MM.1S (cell line): ENCODE data around the gene TMPRSS13.

ENCODE experiments used
- DNase-seq: peaks from one replicate; pipeline ENCODE4 v3.0.0-alpha.2; 2015
- H2AFZ ChIP-seq: fragments of 300-600 bp; sonication (generic); 2 replicates; pipeline ENCODE4 v1.6.0; 2016; ENCODE audit warnings: antibody characterized with exemption, low read length
- H3F3A ChIP-seq: fragments of 300-600 bp; sonication (generic); 2 replicates; pipeline ENCODE4 v1.6.1; 2016; ENCODE audit warnings: mild to moderate bottlenecking, antibody characterized with exemption, low read length, moderate library complexity, mixed read lengths; ENCODE audit not compliant: insufficient read depth
- H3K27ac ChIP-seq: fragments of 300-600 bp; sonication (generic); 2 replicates; pipeline ENCODE4 v1.5.1; 2016; ENCODE audit warnings: mild to moderate bottlenecking, low read length
- H3K27me3 ChIP-seq: fragments of 300-600 bp; sonication (generic); replicated peaks from 2 replicates; pipeline ENCODE4 v1.6.0; 2016; ENCODE audit warnings: low read length; ENCODE audit not compliant: insufficient read depth
- H3K36me3 ChIP-seq: fragments of 300-600 bp; sonication (generic); replicated peaks from 2 replicates; pipeline ENCODE4 v1.6.1; 2016; ENCODE audit warnings: mild to moderate bottlenecking, low read length, mixed read lengths; ENCODE audit not compliant: insufficient read depth
- H3K4me1 ChIP-seq: fragments of 300-600 bp; sonication (generic); 2 replicates; pipeline ENCODE4 v1.6.1; 2016; ENCODE audit warnings: low read length, mixed read lengths
- H3K4me2 ChIP-seq: fragments of 300-600 bp; sonication (generic); 2 replicates; pipeline ENCODE4 v1.6.0; 2016; ENCODE audit warnings: low read depth, low read length
- H3K4me3 ChIP-seq: fragments of 300-600 bp; sonication (generic); 2 replicates; pipeline ENCODE4 v1.5.1; 2016; ENCODE audit warnings: low read length, mixed read lengths
- H3K79me2 ChIP-seq: fragments of 300-600 bp; sonication (generic); 2 replicates; pipeline ENCODE4 v1.6.1; 2016; ENCODE audit warnings: mixed run types, low read length, mixed read lengths
- H3K9ac ChIP-seq: fragments of 300-600 bp; sonication (generic); 2 replicates; pipeline ENCODE4 v1.6.1; 2016; ENCODE audit warnings: low read length, mixed read lengths
- H3K9me2 ChIP-seq: fragments of 300-600 bp; sonication (generic); replicated peaks from 2 replicates; pipeline ENCODE4 v1.6.1; 2016; ENCODE audit warnings: mild to moderate bottlenecking, low read length, mixed read lengths; ENCODE audit not compliant: insufficient read depth
- H3K9me3 ChIP-seq: fragments of 300-600 bp; sonication (generic); replicated peaks from 2 replicates; pipeline ENCODE4 v1.6.1; 2016; ENCODE audit warnings: mild to moderate bottlenecking, low read length, mixed read lengths; ENCODE audit not compliant: insufficient read depth
- H4K20me1 ChIP-seq: fragments of 300-600 bp; sonication (generic); 2 replicates; pipeline ENCODE4 v1.6.1; 2016; ENCODE audit warnings: mild to moderate bottlenecking, low read length, moderate library complexity, mixed read lengths; ENCODE audit not compliant: insufficient read depth
- EZH2 ChIP-seq: fragments of 300-600 bp; sonication (generic); optimal IDR thresholded peaks from 2 replicates; pipeline ENCODE3; 2017; ENCODE audit warnings: low read depth, mild to moderate bottlenecking, antibody characterized with exemption, low read length, mixed read lengths
- EZH2phosphoT487 ChIP-seq: fragments of 300-600 bp; sonication (generic); IDR thresholded peaks from 2 replicates; pipeline ENCODE4 v1.6.1; 2018; ENCODE audit warnings: antibody characterized with exemption, low read length
- TF ChIP-seq, protein P1 (sequence below): fragments of 300-600 bp; sonication (generic); IDR thresholded peaks from 2 replicates; pipeline ENCODE4 v1.5.1; 2016; ENCODE audit warnings: antibody characterized with exemption, low read length, mixed read lengths

TMPRSS13 gene

DNA sequence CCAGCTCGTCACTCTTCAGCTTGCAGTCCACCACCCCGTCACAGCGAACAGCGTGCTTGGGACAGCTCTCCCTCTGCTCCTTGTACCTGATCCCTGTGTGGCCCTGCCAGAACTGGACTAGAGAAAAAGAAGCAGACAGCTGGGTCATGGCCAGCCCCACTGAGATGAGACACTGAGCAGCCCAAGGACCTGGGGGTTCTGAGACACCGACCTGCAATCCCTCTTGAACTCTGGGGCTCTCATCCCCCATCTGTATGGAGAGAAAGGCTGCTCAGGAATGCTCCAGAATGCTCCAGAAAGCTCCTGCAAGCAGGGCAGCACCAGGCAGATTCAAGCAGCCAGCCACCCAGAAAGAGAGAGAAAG is 14.8 kb downstream of the TMPRSS13 start:
- Histone ChIP-seq H3K4me1 (no peaks in the 10 kb centered on the region), H3F3A (no peaks in the 10 kb centered on the region), H3K9ac (no peak overlapping the region), H2AFZ (no peak overlapping the region), H3K27me3 (no peaks in the 10 kb centered on the region), H3K9me2 (no peaks in the 10 kb centered on the region), H3K9me3 (no peaks in the 10 kb centered on the region), H3K27ac (no peak overlapping the region), H3K79me2 (no peaks in the 10 kb centered on the region), H3K36me3 (no peaks in the 10 kb centered on the region), H3K4me2 (no peak overlapping the region), H3K4me3 (no peak overlapping the region), H4K20me1 (no peaks in the 10 kb centered on the region)
- TF ChIP-seq, protein P1, sequence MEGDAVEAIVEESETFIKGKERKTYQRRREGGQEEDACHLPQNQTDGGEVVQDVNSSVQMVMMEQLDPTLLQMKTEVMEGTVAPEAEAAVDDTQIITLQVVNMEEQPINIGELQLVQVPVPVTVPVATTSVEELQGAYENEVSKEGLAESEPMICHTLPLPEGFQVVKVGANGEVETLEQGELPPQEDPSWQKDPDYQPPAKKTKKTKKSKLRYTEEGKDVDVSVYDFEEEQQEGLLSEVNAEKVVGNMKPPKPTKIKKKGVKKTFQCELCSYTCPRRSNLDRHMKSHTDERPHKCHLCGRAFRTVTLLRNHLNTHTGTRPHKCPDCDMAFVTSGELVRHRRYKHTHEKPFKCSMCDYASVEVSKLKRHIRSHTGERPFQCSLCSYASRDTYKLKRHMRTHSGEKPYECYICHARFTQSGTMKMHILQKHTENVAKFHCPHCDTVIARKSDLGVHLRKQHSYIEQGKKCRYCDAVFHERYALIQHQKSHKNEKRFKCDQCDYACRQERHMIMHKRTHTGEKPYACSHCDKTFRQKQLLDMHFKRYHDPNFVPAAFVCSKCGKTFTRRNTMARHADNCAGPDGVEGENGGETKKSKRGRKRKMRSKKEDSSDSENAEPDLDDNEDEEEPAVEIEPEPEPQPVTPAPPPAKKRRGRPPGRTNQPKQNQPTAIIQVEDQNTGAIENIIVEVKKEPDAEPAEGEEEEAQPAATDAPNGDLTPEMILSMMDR = no peak
- TF ChIP-seq EZH2phosphoT487 (no peak), EZH2 (no peak)
- DNase-seq = no peak

DNA sequence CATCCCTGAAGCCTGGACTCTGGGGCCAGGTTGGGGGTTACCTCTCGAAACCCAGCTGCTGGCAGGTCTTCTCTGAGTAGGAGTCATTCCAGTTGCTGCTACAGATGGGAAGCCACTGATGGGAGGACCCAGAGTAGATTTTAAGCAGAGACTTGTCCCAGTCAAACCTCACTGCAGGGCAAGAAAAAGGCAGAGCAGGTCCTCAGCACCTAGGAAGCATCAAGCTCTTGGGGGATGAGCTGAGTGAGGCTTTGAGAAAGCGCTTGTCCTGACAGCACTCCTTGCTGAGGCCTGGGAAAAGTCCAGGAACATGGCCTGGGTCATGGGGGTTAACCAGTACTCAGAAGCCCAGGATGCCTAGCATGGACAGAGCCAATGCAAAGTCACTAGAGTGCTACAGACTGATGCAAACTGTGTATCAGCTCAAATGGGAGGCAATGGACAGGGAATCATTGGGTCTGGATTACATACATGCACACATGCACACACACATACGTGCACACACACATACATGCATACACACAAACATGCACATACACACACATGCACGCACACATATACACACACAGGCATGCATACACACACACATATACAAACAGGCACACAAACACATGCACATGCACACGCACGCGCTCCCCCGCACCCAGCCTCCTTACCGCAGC is 15.3 kb downstream of the TMPRSS13 start:
- no peak for TF ChIP-seq EZH2
- no peak for TF ChIP-seq EZH2phosphoT487
- TF ChIP-seq, protein P1 = no peak

DNA sequence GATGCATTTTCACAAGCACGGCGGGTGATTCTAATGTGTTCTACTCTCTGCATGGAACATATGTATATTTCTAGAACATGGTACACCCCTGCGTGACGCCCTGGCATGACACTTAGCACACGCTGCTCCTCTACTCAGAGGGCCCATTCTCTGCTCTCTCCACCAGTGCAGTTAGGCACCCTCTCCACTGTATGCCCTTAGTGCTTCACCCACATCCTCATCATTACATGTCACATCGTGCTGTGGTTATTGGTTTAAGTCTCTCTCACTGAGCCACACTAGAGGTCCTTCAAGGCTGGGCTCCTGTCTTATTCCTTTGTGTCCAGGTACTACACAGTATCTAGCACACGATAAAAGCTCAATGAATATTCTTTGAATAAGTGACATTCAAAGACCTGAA is 16.7 kb downstream of the TMPRSS13 start:
- H2AFZ ChIP-seq = no peak overlapping the region
- no peaks in the 10 kb centered on the region for H3K27me3 ChIP-seq
- H3F3A ChIP-seq = no peaks in the 10 kb centered on the region
- H3K27ac ChIP-seq = no peak overlapping the region
- H3K4me3 ChIP-seq = no peak overlapping the region
- H3K9me2 ChIP-seq = no peaks in the 10 kb centered on the region
- H3K79me2 ChIP-seq = no peaks in the 10 kb centered on the region
- H3K4me1 ChIP-seq = no peaks in the 10 kb centered on the region
- no peaks in the 10 kb centered on the region for H4K20me1 ChIP-seq
- DNase-seq = no peak
- no peaks in the 10 kb centered on the region for H3K9me3 ChIP-seq
- H3K9ac ChIP-seq = no peak overlapping the region
- no peak for TF ChIP-seq EZH2phosphoT487
- TF ChIP-seq EZH2 = no peak
- TF ChIP-seq, protein P1 = no peak
- H3K36me3 ChIP-seq = no peaks in the 10 kb centered on the region
- no peak overlapping the region for H3K4me2 ChIP-seq

More for the DNA sequence above, 15.3 kb downstream of the TMPRSS13 start:
- Histone ChIP-seq H3K79me2 (no peaks in the 10 kb centered on the region), H4K20me1 (no peaks in the 10 kb centered on the region), H3K9me3 (no peaks in the 10 kb centered on the region), H3K27me3 (no peaks in the 10 kb centered on the region), H2AFZ (no peak overlapping the region), H3K9ac (no peak overlapping the region), H3K36me3 (no peaks in the 10 kb centered on the region), H3K4me3 (no peak overlapping the region), H3K9me2 (no peaks in the 10 kb centered on the region), H3K4me2 (no peak overlapping the region), H3K27ac (no peak overlapping the region), H3K4me1 (no peaks in the 10 kb centered on the region), H3F3A (no peaks in the 10 kb centered on the region)
- DNase-seq = no peak
